ENCODE results near the gene PTTG1IP. TPM values are rescaled to one million over a fixed set of nuclear protein-coding genes. Genes with fewer than 3 reads are reported as not detected.

The PTTG1IP gene
- total and polyA plus RNA-seq, 10 of the 15 experiments (the other 5 are each of a cell fraction or from before 2014, with no cell fraction given): 2.4 to 56.4 (median 44.4) TPM

DNA sequence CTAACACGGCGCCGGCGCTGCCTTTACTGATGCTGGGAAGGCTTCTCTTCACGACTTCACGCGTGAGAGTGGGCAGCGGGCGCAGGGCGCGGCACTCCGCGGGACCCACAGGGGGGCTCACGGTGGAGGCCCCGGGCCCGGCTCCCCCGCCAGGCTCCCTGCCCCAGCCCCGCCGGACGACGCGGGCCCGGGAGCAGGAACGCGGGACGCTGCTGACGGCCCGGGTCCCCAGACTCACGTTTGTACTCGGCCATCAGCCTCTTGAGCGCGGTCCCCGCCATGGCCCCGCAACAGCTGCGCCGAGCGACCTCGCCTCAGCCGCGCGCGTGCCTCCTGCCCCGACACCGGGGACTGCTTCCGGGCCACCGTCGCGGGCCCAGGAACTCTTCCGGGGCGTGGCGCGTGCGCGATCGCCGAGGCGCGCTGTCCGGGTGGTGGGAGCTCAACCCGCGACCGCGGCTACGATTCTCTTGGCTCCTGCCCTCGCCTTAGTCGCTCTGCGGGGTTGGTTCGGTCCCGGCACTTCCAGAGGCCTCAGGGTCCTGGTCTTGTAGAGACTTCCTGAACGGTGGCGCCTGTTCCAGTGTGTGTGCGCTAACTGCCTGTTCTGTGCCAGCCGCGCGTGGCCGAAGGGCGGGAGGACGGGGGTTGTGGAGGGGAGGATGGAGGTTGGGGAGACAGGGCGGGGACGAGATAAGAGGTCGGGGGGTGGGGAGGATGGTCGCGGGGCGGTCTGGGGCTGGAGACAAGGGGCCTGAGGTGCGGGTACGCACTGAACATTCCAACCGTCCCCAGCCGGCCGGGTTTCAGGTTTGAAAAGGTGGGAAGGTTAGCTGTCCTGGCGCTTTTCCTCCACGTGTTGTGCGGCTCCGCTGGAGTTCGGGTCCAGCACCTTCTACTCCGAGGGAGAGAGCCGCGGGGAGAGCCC, 71.8 kb downstream of the PTTG1IP start, which contains the start of gene UBE2G2 (continued):
- TF ChIP-seq, protein P1, sequence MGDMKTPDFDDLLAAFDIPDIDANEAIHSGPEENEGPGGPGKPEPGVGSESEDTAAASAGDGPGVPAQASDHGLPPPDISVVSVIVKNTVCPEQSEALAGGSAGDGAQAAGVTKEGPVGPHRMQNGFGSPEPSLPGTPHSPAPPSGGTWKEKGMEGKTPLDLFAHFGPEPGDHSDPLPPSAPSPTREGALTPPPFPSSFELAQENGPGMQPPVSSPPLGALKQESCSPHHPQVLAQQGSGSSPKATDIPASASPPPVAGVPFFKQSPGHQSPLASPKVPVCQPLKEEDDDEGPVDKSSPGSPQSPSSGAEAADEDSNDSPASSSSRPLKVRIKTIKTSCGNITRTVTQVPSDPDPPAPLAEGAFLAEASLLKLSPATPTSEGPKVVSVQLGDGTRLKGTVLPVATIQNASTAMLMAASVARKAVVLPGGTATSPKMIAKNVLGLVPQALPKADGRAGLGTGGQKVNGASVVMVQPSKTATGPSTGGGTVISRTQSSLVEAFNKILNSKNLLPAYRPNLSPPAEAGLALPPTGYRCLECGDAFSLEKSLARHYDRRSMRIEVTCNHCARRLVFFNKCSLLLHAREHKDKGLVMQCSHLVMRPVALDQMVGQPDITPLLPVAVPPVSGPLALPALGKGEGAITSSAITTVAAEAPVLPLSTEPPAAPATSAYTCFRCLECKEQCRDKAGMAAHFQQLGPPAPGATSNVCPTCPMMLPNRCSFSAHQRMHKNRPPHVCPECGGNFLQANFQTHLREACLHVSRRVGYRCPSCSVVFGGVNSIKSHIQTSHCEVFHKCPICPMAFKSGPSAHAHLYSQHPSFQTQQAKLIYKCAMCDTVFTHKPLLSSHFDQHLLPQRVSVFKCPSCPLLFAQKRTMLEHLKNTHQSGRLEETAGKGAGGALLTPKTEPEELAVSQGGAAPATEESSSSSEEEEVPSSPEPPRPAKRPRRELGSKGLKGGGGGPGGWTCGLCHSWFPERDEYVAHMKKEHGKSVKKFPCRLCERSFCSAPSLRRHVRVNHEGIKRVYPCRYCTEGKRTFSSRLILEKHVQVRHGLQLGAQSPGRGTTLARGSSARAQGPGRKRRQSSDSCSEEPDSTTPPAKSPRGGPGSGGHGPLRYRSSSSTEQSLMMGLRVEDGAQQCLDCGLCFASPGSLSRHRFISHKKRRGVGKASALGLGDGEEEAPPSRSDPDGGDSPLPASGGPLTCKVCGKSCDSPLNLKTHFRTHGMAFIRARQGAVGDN (IDR thresholded peaks at IDR 0.05): peak; percentile 96
- TF ChIP-seq FOS (IDR thresholded peaks at IDR 0.05; ENCODE audit: borderline replicate concordance, extremely low read depth, insufficient read length) (no peak), IKZF1 (conservative IDR thresholded peaks at IDR 0.05) (peak; percentile 79), FOXK2 (IDR thresholded peaks at IDR 0.05) (no peak), LARP7 (IDR thresholded peaks at IDR 0.05) (peak; percentile 89), RUNX3 (IDR thresholded peaks at IDR 0.05; ENCODE audit: low read length) (peak; percentile 16; the same call in 1 of the 2 replicates), RCOR1 (conservative IDR thresholded peaks at IDR 0.05; ENCODE audit: low read depth, low read length) (no peak), YBX1 (IDR thresholded peaks at IDR 0.05) (no peak), POU2F2 (IDR thresholded peaks at IDR 0.05; ENCODE audit: borderline replicate concordance, low read depth, low read length) (peak; percentile 9; the same call in 1 of the 3 replicates), POLR2AphosphoS2 (IDR thresholded peaks at IDR 0.05; ENCODE audit: low read depth, low read length) (peak; percentile 78; the same call in 1 of the 2 replicates), MXI1 (IDR thresholded peaks at IDR 0.05; ENCODE audit: low read depth, low read length) (peak; percentile 97), BHLHE40 (IDR thresholded peaks at IDR 0.05; ENCODE audit: borderline replicate concordance in 1 of 2, low read depth in 2 of 2, low read length in 1 of 2) (peak; percentile 77 to 93; a peak in 3 of 4 replicates), STAT3 (IDR thresholded peaks at IDR 0.05; ENCODE audit: low read depth, low read length) (no peak), NR2F1 (conservative IDR thresholded peaks at IDR 0.05) (peak; percentile 73; the same call in 1 of the 2 replicates), SRF (IDR thresholded peaks at IDR 0.05; ENCODE audit: low read depth in 2 of 2, low read length in 2 of 2) (0 out of 4 replicates have a peak, but pooled peaks of 1 of the 2 experiments have one; percentile 15), JUNB (IDR thresholded peaks at IDR 0.05) (no peak), MEF2A (IDR thresholded peaks at IDR 0.05; ENCODE audit: insufficient read depth, low read depth, low read length) (no peak), CHD4 (IDR thresholded peaks at IDR 0.05) (no peak)
- TF ChIP-seq, protein P2, sequence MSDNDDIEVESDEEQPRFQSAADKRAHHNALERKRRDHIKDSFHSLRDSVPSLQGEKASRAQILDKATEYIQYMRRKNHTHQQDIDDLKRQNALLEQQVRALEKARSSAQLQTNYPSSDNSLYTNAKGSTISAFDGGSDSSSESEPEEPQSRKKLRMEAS (IDR thresholded peaks at IDR 0.05; ENCODE audit: low read depth, low read length): peak; percentile 95
- TF ChIP-seq, protein P3, sequence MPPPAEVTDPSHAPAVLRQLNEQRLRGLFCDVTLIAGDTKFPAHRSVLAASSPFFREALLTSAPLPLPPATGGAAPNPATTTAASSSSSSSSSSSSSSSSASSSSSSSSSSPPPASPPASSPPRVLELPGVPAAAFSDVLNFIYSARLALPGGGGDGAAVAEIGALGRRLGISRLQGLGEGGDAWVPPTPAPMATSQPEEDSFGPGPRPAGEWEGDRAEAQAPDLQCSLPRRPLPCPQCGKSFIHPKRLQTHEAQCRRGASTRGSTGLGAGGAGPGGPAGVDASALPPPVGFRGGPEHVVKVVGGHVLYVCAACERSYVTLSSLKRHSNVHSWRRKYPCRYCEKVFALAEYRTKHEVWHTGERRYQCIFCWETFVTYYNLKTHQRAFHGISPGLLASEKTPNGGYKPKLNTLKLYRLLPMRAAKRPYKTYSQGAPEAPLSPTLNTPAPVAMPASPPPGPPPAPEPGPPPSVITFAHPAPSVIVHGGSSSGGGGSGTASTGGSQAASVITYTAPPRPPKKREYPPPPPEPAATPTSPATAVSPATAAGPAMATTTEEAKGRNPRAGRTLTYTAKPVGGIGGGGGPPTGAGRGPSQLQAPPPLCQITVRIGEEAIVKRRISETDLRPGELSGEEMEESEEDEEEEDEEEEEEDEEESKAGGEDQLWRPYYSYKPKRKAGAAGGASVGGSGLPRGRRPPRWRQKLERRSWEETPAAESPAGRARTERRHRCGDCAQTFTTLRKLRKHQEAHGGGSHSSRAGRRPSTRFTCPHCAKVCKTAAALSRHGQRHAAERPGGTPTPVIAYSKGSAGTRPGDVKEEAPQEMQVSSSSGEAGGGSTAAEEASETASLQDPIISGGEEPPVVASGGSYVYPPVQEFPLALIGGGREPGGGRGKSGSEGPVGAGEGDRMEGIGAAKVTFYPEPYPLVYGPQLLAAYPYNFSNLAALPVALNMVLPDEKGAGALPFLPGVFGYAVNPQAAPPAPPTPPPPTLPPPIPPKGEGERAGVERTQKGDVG (CRISPR knock-in tag; IDR thresholded peaks at IDR 0.05): no peak
- TF ChIP-seq, protein P4, sequence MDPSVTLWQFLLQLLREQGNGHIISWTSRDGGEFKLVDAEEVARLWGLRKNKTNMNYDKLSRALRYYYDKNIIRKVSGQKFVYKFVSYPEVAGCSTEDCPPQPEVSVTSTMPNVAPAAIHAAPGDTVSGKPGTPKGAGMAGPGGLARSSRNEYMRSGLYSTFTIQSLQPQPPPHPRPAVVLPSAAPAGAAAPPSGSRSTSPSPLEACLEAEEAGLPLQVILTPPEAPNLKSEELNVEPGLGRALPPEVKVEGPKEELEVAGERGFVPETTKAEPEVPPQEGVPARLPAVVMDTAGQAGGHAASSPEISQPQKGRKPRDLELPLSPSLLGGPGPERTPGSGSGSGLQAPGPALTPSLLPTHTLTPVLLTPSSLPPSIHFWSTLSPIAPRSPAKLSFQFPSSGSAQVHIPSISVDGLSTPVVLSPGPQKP (IDR thresholded peaks at IDR 0.05; ENCODE audit: low read depth, low read length): no peak
